Measurements from ENCODE around the gene PCDH9.

GRCh38 chr13:67167420-67167819 lies 62.7 kb downstream of the PCDH9 start:
- TF ChIP-seq POLR2AphosphoS5 (IDR thresholded peaks at IDR 0.05; ENCODE audit: low read depth): no peak
- TF ChIP-seq, protein P1, sequence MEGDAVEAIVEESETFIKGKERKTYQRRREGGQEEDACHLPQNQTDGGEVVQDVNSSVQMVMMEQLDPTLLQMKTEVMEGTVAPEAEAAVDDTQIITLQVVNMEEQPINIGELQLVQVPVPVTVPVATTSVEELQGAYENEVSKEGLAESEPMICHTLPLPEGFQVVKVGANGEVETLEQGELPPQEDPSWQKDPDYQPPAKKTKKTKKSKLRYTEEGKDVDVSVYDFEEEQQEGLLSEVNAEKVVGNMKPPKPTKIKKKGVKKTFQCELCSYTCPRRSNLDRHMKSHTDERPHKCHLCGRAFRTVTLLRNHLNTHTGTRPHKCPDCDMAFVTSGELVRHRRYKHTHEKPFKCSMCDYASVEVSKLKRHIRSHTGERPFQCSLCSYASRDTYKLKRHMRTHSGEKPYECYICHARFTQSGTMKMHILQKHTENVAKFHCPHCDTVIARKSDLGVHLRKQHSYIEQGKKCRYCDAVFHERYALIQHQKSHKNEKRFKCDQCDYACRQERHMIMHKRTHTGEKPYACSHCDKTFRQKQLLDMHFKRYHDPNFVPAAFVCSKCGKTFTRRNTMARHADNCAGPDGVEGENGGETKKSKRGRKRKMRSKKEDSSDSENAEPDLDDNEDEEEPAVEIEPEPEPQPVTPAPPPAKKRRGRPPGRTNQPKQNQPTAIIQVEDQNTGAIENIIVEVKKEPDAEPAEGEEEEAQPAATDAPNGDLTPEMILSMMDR (IDR thresholded peaks at IDR 0.05; ENCODE audit: insufficient read depth, low read length): no peak
